GM19238 (cell line): ENCODE data around the gene NKAIN2.

Experiments used
- DNase-seq: peaks from one replicate; pipeline ENCODE4 v3.0.0; 2011; ENCODE audit warnings: low spot score; ENCODE audit not compliant: insufficient read length

NKAIN2 gene

GRCh38 chr6:124872361-124873065, 1068.8 kb downstream of the NKAIN2 start:
- DNase-seq = no peak

- DNase-seq = no peak
Observed at GRCh38 chr6:124873066-124873410, 1069.4 kb downstream of the NKAIN2 start.
